Liver (tissue), 9 donors: ENCODE results near the gene ELAVL1. TPM values are rescaled to one million over a fixed set of nuclear protein-coding genes. Genes with fewer than 3 reads are reported as not detected.
A peak's percentile ranks its signal among the peaks of the same experiment; 100 is the strongest.

Experiments
- DNase-seq: peaks from one replicate; pipeline ENCODE4 v3.0.0-alpha.2; 2017; ENCODE audit warnings: low spot score
- H3K27ac ChIP-seq, 2 donors: one replicate each; pipeline ENCODE4 v1.7.0; 2013; ENCODE audit warnings: inconsistent platforms in 2 of 2, low read length in 2 of 2, control low read depth in 1 of 2, low read depth in 1 of 2, mild to moderate bottlenecking in 1 of 2
- H3K27me3 ChIP-seq, 4 donors: one replicate each; pipeline versions ENCODE4 v1.6.1 to v1.7.0; 2013; ENCODE audit warnings: low read length in 3 of 4, inconsistent platforms in 1 of 4, mild to moderate bottlenecking in 1 of 4, moderate library complexity in 1 of 4; ENCODE audit not compliant: control insufficient read depth in 4 of 4, insufficient read depth in 4 of 4
- H3K36me3 ChIP-seq, 4 donors: one replicate each; pipeline versions ENCODE4 v1.6.1 to v1.7.0; 2013; ENCODE audit warnings: low read length in 3 of 4, mild to moderate bottlenecking in 3 of 4, low read depth in 1 of 4, moderate library complexity in 1 of 4; ENCODE audit not compliant: control insufficient read depth in 4 of 4, insufficient read depth in 3 of 4
- H3K4me1 ChIP-seq, 4 donors: one replicate each; pipeline versions ENCODE4 v1.6.1 to v1.7.0; 2013; ENCODE audit warnings: low read length in 3 of 4, mild to moderate bottlenecking in 3 of 4, moderate library complexity in 1 of 4; ENCODE audit not compliant: control insufficient read depth in 4 of 4, insufficient read depth in 4 of 4
- H3K4me3 ChIP-seq, 3 donors: one replicate each; pipeline versions ENCODE4 v1.6.1 to v1.7.0; 2013; ENCODE audit warnings: low read length in 3 of 3, control low read depth in 1 of 3, low read depth in 1 of 3, mild to moderate bottlenecking in 1 of 3
- H3K9ac ChIP-seq, 2 donors: one replicate each; pipeline ENCODE4 v1.7.0; 2013; ENCODE audit warnings: low read length in 2 of 2, mild to moderate bottlenecking in 2 of 2, moderate library complexity in 2 of 2, control low read depth in 1 of 2, low read depth in 1 of 2
- H3K9me3 ChIP-seq, 4 donors: one replicate each; pipeline versions ENCODE4 v1.6.1 to v1.7.0; 2013; ENCODE audit warnings: low read length in 3 of 4; ENCODE audit not compliant: control insufficient read depth in 4 of 4
- ATF3 ChIP-seq: IDR thresholded peaks from 2 replicates; pipeline ENCODE4 v1.6.1; 2016; ENCODE audit warnings: antibody characterized with exemption
- CTCF ChIP-seq: fragments of 150-350 bp; IDR thresholded peaks from 2 replicates; pipeline ENCODE4 v1.5.1; 2017; ENCODE audit warnings: improper control_type of control experiment, low read depth, low read length; ENCODE audit not compliant: missing input control
- EGR1 ChIP-seq, 2 donors: IDR thresholded peaks; 2 replicates each; pipeline ENCODE4 v1.6.1; 2016 to 2018; ENCODE audit warnings: antibody characterized with exemption in 2 of 2, low read depth in 2 of 2
- FOXA1 ChIP-seq: IDR thresholded peaks from 2 replicates; pipeline ENCODE4 v1.6.1; 2016; ENCODE audit warnings: antibody characterized with exemption
- FOXA2 ChIP-seq: IDR thresholded peaks from 2 replicates; pipeline ENCODE4 v1.6.1; 2016; ENCODE audit warnings: antibody characterized with exemption
- GABPA ChIP-seq, 2 donors: IDR thresholded peaks in 1 of 2; conservative IDR thresholded peaks in 1 of 2; 2 replicates each; pipeline ENCODE4 v1.6.1; 2016; ENCODE audit warnings: antibody characterized with exemption in 2 of 2, mild to moderate bottlenecking in 1 of 2, moderate library complexity in 1 of 2
- HNF4A ChIP-seq, 2 donors: conservative IDR thresholded peaks; 2 replicates each; pipeline ENCODE4 v1.6.1; 2016; ENCODE audit warnings: antibody characterized with exemption in 2 of 2, mild to moderate bottlenecking in 2 of 2
- HNF4G ChIP-seq: IDR thresholded peaks from 2 replicates; pipeline ENCODE4 v1.6.1; 2016; ENCODE audit warnings: antibody characterized with exemption
- JUND ChIP-seq, 2 donors: IDR thresholded peaks; 2 replicates each; pipeline ENCODE4 v1.6.1; 2016; ENCODE audit warnings: antibody characterized with exemption in 2 of 2
- MAX ChIP-seq: IDR thresholded peaks from 2 replicates; pipeline ENCODE4 v1.6.1; 2016; ENCODE audit warnings: antibody characterized with exemption
- NR2F2 ChIP-seq: IDR thresholded peaks from 2 replicates; pipeline ENCODE4 v1.6.1; 2016; ENCODE audit warnings: antibody characterized with exemption
- RAD21 ChIP-seq, 2 donors: IDR thresholded peaks; 2 replicates each; pipeline ENCODE4 v1.6.1; 2016; ENCODE audit warnings: antibody characterized with exemption in 2 of 2, mild to moderate bottlenecking in 2 of 2
- REST ChIP-seq: IDR thresholded peaks from 2 replicates; pipeline ENCODE4 v1.6.1; 2016; ENCODE audit warnings: antibody characterized with exemption, mild to moderate bottlenecking
- RXRA ChIP-seq, 2 donors: IDR thresholded peaks; 2 replicates each; pipeline ENCODE4 v1.6.1; 2017 to 2018; ENCODE audit warnings: antibody characterized with exemption in 2 of 2, mild to moderate bottlenecking in 1 of 2
- SP1 ChIP-seq: IDR thresholded peaks from 2 replicates; pipeline ENCODE4 v1.6.1; 2018; ENCODE audit warnings: antibody characterized with exemption, mild to moderate bottlenecking
- TAF1 ChIP-seq: conservative IDR thresholded peaks from 2 replicates; pipeline ENCODE4 v1.6.1; 2016; ENCODE audit warnings: antibody characterized with exemption, mild to moderate bottlenecking
- YY1 ChIP-seq: IDR thresholded peaks from 2 replicates; pipeline ENCODE4 v1.6.1; 2016; ENCODE audit warnings: antibody characterized with exemption, mild to moderate bottlenecking
- ZBTB33 ChIP-seq: IDR thresholded peaks from 2 replicates; pipeline ENCODE4 v1.6.1; 2016; ENCODE audit warnings: antibody characterized with exemption
- WGBS: extraction: QIAGEN DNeasy Blood & Tissue Kit; methylation state at CpG from one replicate; pipeline ENCODE4 v1.1.7; 2013; 5-methylcytosine and 5-hydroxymethylcytosine counted together
- polyA plus RNA-seq, 2 donors: library from polyadenylated mRNA; stranded (reverse) in 1 of 2; unstranded in 1 of 2; fragments of 200-250 nt in 1 of 2; fragments of >200 nt in 1 of 2; fragmentation: Nextera tagmentation in 1 of 2; extraction: Ambion mirVana in 1 of 2; gene quantifications; one replicate each; pipeline versions ENCODE4 v1.2.1 to v1.2.3, GENCODE V29; 2013 to 2015
- total RNA-seq, 2 donors: library from RNA; depleted of rRNA; stranded (reverse); fragments of >200 nt; gene quantifications; one replicate each; pipeline ENCODE4 v1.2.3, GENCODE V29; 2014
- donor health status: healthy.
- donor health status: healthy.
- donor health status: healthy.
- donor health status: healthy.
- donor health status: healthy.

ELAVL1 gene
- total and polyA plus RNA-seq, 4 donors: 14.4 to 33.7 (median 19.1) TPM

- Histone ChIP-seq H3K9me3 (no peaks in the 10 kb centered on the region), H3K4me1 (peaks cover 0 to 19% (median 12%) of the 10 kb centered on the region in 4 donors), H3K27ac (no peak overlapping the region), H3K4me3 (no peak overlapping the region), H3K27me3 (no peaks in the 10 kb centered on the region), H3K36me3 (no peaks in the 10 kb centered on the region), H3K9ac (no peak overlapping the region)
- DNase-seq: no peak
- TF ChIP-seq YY1 (no peak), TAF1 (no peak)
- 96% methylated on average over 4 of the region's 4 CpGs for WGBS
These were observed 57.5 kb downstream of the ELAVL1 start for GRCh38 chr19:7947939-7948338.

GRCh38 chr19:7944177-7944761 lies 61.2 kb downstream of the ELAVL1 start:
- peak overlapping the region; percentile 44 to 73 (median 67) for H3K4me3 ChIP-seq
- TF ChIP-seq CTCF: peak; percentile 81
- peak; percentile 35 for TF ChIP-seq ATF3
- no peak for TF ChIP-seq ZBTB33
- no peak for TF ChIP-seq FOXA2
- TF ChIP-seq RAD21 (IDR thresholded peaks at IDR 0.05): peak; percentile 87 to 90
- TF ChIP-seq TAF1: peak; percentile 7
- TF ChIP-seq FOXA1: no peak
- no peak for TF ChIP-seq JUND (IDR thresholded peaks at IDR 0.05)
- TF ChIP-seq EGR1 (IDR thresholded peaks at IDR 0.05; ENCODE audit: low read depth in 2 of 2): no peak
- no peak for TF ChIP-seq HNF4A (conservative IDR thresholded peaks at IDR 0.05)
- no peak for TF ChIP-seq RXRA (IDR thresholded peaks at IDR 0.05)
- TF ChIP-seq MAX: peak; percentile 4
- peak; percentile 96 for TF ChIP-seq REST
- no peak for TF ChIP-seq HNF4G
- no peak for TF ChIP-seq YY1
- TF ChIP-seq GABPA (IDR thresholded peaks at IDR 0.05 in 1 of 2, conservative IDR thresholded peaks at IDR 0.05 in 1 of 2): no peak
- TF ChIP-seq NR2F2: no peak
- TF ChIP-seq SP1: no peak
- H3K9me3 ChIP-seq: no peaks in the 10 kb centered on the region
- H3K36me3 ChIP-seq: peaks cover 3 to 12% (median 7%) of the 10 kb centered on the region in 4 donors
- H3K4me1 ChIP-seq: peaks cover 3 to 23% (median 11%) of the 10 kb centered on the region in 4 donors
- peak overlapping the region; percentile 77 to 95 for H3K27ac ChIP-seq
- DNase-seq: peak; percentile 89
- H3K27me3 ChIP-seq: no peaks in the 10 kb centered on the region
- peak overlapping the region; percentile 17 to 57 for H3K9ac ChIP-seq
- 26% methylated on average over 18 of the region's 18 CpGs for WGBS
